HepG2 (cell line): ENCODE results near the gene LMOD1. TPM values are rescaled to one million over a fixed set of nuclear protein-coding genes. Genes with fewer than 3 reads are reported as not detected.

Source experiments
- ATAC-seq: fragments of 200-7000 bp; cut with Tn5 transposase; 3 replicates; pipeline ENCODE4 v1.9.1; 2020; ENCODE audit warnings: mild to moderate bottlenecking, moderate library complexity
- BruUV-seq: library from RNA; stranded (reverse); fragments of 400-500 nt; replicated peaks from 2 replicates; lab custom pipeline; 2021; lab: Mats Ljungman, UMichigan
- CTCF ChIA-PET: fragments of 300-600 bp; formaldehyde crosslinking; extraction: SDS; loops from one replicate; lab custom pipeline; 2021; ENCODE audit warnings: low total read pairs, inconsistent platforms, low intra/inter-chr PET ratio; lab: Yijun Ruan, JAX
- POLR2A ChIA-PET: fragments of 350-600 bp; sonication (Branson Sonifier 250); formaldehyde crosslinking; loops from one replicate; lab custom pipeline; 2020; ENCODE audit warnings: antibody characterized with exemption, inconsistent platforms; lab: Yijun Ruan, JAX
- DNase-seq: peaks from one replicate; pipeline ENCODE4 v3.0.0-alpha.2; 2015; ENCODE audit warnings: low spot score
- FAIRE-seq: peaks from 3 replicates; lab custom pipeline; 2011; peaks lifted over from hg19 to GRCh38; lab: Jason Lieb, UNC
- H2AFZ ChIP-seq: one replicate; pipeline ENCODE4 v1.6.1; 2011; ENCODE audit warnings: low read length, inconsistent platforms
- H3K27ac ChIP-seq: fragments of 300-600 bp; 3 replicates; pipeline ENCODE4 v1.8.0; 2011; ENCODE audit warnings: mixed run types, mild to moderate bottlenecking, mixed read lengths, low read length, inconsistent platforms; ENCODE audit not compliant: insufficient read depth; ENCODE audit errors: extremely low read length
- H3K27me3 ChIP-seq, 2 experiments: fragments of 200-600 bp in 1 of 2; 2 replicates in 1 of 2; 3 replicates in 1 of 2; pipeline versions ENCODE4 v1.6.0 to v1.8.0; 2011; ENCODE audit warnings: low read length in 2 of 2, mild to moderate bottlenecking in 2 of 2, moderate library complexity in 2 of 2, inconsistent platforms in 1 of 2; ENCODE audit not compliant: insufficient read depth in 2 of 2, control insufficient read depth in 1 of 2
- H3K36me3 ChIP-seq, 2 experiments: fragments of 200-600 bp in 1 of 2; replicated peaks in 1 of 2; 2 replicates in 1 of 2; 3 replicates in 1 of 2; pipeline versions ENCODE4 v1.5.1 to v1.8.0; 2011; ENCODE audit warnings: low read length in 2 of 2, inconsistent platforms in 1 of 2; ENCODE audit not compliant: insufficient read depth in 2 of 2, control insufficient read depth in 1 of 2
- H3K4me1 ChIP-seq: 2 replicates; pipeline ENCODE4 v1.5.1; 2012; ENCODE audit warnings: low read length, inconsistent platforms; ENCODE audit not compliant: insufficient read depth
- H3K4me2 ChIP-seq: 2 replicates; pipeline ENCODE4 v1.6.0; 2011; ENCODE audit warnings: low read depth, low read length, inconsistent platforms
- H3K4me3 ChIP-seq, 3 experiments: fragments of 200-600 bp in 1 of 3; sonication (generic), shearing (Covaris generic) in 1 of 3; replicated peaks in 1 of 3; 2 replicates each; pipeline ENCODE4 v1.5.1; 2011 to 2016; ENCODE audit warnings: low read length in 3 of 3, inconsistent platforms in 2 of 3, low read depth in 2 of 3, mild to moderate bottlenecking in 2 of 3, control low read depth in 1 of 3, mixed read lengths in 1 of 3; ENCODE audit not compliant: insufficient read depth in 1 of 3
- H3K79me2 ChIP-seq: one replicate; pipeline ENCODE4 v1.6.1; 2011; ENCODE audit warnings: low read length, inconsistent platforms; ENCODE audit not compliant: insufficient read depth
- H3K9ac ChIP-seq: 2 replicates; pipeline ENCODE4 v1.6.0; 2011; ENCODE audit warnings: mild to moderate bottlenecking, low read depth, low read length, inconsistent platforms; ENCODE audit not compliant: insufficient read depth
- H3K9me3 ChIP-seq: 2 replicates; pipeline ENCODE4 v1.5.1; 2012; ENCODE audit warnings: mild to moderate bottlenecking, low read length
- H4K20me1 ChIP-seq: 2 replicates; pipeline ENCODE4 v1.6.0; 2011; ENCODE audit warnings: inconsistent platforms, mild to moderate bottlenecking, low read length, moderate library complexity; ENCODE audit not compliant: insufficient read depth
- ARID4A ChIP-seq: sonication (generic); formaldehyde crosslinking; IDR thresholded peaks from 2 replicates; pipeline ENCODE4 v1.5.0; 2020; ENCODE audit warnings: mild to moderate bottlenecking, missing genetic modification reagents, borderline replicate concordance
- ELF3 ChIP-seq: IDR thresholded peaks from 2 replicates; pipeline ENCODE4 v1.6.1; 2016; ENCODE audit warnings: missing genetic modification reagents, missing compliant biosample characterization
- IRX3 ChIP-seq: sonication (generic); formaldehyde crosslinking; IDR thresholded peaks from 2 replicates; pipeline ENCODE4 v1.8.1; 2023; ENCODE audit warnings: mild to moderate bottlenecking, low read depth, missing genetic modification reagents, borderline replicate concordance
- JARID2 ChIP-seq: sonication (generic); formaldehyde crosslinking; IDR thresholded peaks from 2 replicates; pipeline ENCODE4 v1.8.1; 2023; ENCODE audit warnings: missing genetic modification reagents, inconsistent platforms; ENCODE audit not compliant: insufficient replicate concordance
- MAFF ChIP-seq: IDR thresholded peaks from 2 replicates; pipeline ENCODE4 v1.6.1; 2011; ENCODE audit warnings: low read depth, low read length, improper control_type of control experiment
- MAFK ChIP-seq, 2 experiments: IDR thresholded peaks in 1 of 2; conservative IDR thresholded peaks in 1 of 2; 2 replicates each; pipeline ENCODE4 v1.6.1; 2011; ENCODE audit warnings: improper control_type of control experiment in 2 of 2, low read length in 2 of 2
- MYC ChIP-seq: sonication (generic); formaldehyde crosslinking; IDR thresholded peaks from 2 replicates; pipeline ENCODE4 v1.9.0; 2021; ENCODE audit warnings: missing genetic modification reagents, borderline replicate concordance
- RBAK ChIP-seq: sonication (generic); formaldehyde crosslinking; IDR thresholded peaks from 2 replicates; pipeline ENCODE4 v1.5.1; 2020; ENCODE audit warnings: mild to moderate bottlenecking, missing genetic modification reagents
- ZFP36L1 ChIP-seq: sonication (generic); formaldehyde crosslinking; IDR thresholded peaks from 2 replicates; pipeline ENCODE4 v1.8.0; 2022; ENCODE audit warnings: mild to moderate bottlenecking, missing genetic modification reagents, moderate library complexity
- ZNF282 ChIP-seq: fragments of 450-650 bp; IDR thresholded peaks from 2 replicates; pipeline ENCODE4 v1.6.1; 2018; ENCODE audit not compliant: partially characterized antibody
- ZNF605 ChIP-seq: sonication (generic); formaldehyde crosslinking; IDR thresholded peaks from 2 replicates; pipeline ENCODE4 v1.8.0; 2022; ENCODE audit warnings: mild to moderate bottlenecking, missing genetic modification reagents
- ZNF629 ChIP-seq: sonication (generic); formaldehyde crosslinking; conservative IDR thresholded peaks from 2 replicates; pipeline ENCODE4 v1.5.0; 2020; ENCODE audit warnings: missing genetic modification reagents
- ZNF7 ChIP-seq: IDR thresholded peaks from 2 replicates; pipeline ENCODE4 v1.6.1; 2016; ENCODE audit warnings: missing biosample characterization, missing genetic modification reagents
- ZNF839 ChIP-seq: sonication (generic); formaldehyde crosslinking; IDR thresholded peaks from 2 replicates; pipeline ENCODE4 v1.4.0; 2020; ENCODE audit warnings: missing genetic modification reagents, mild to moderate bottlenecking, borderline replicate concordance
- WGBS: methylation state at CpG from one replicate; pipeline ENCODE4 v1.1.6; 2017; ENCODE audit warnings: low lambda C conversion rate; 5-methylcytosine and 5-hydroxymethylcytosine counted together
- in situ Hi-C: cut with HindIII; loops from 2 replicates; pipeline ENCODE4 v1.10.0; 2017; ENCODE audit warnings: low pct_unique_long_range_greater_than_20kb; ENCODE audit not compliant: extremely low pct_ligation_motif_present
- intact Hi-C: fragments of 100-400 bp; cut with micrococcal nuclease; formaldehyde crosslinking; loops from one replicate; pipeline ENCODE4 v1.10.0; 2022; ENCODE audit not compliant: unreplicated experiment
- polyA plus RNA-seq, 8 experiments: library from polyadenylated mRNA; depleted of rRNA in 3 of 8; stranded (reverse) in 7 of 8; unstranded in 1 of 8; fragments of >200 nt; fragmentation: Illumina TruSeq in 4 of 8; extraction: Trizol in 4 of 8; gene quantifications; 2 replicates each; pipeline versions ENCODE4 v1.2.1 to v1.2.3, GENCODE V29; 2011 to 2016; ENCODE audit warnings: low read depth in 4 of 8, missing spikeins in 1 of 8, mixed read lengths in 1 of 8; ENCODE audit not compliant: insufficient read depth in 1 of 8
- total RNA-seq, 5 experiments: library from RNA; depleted of rRNA; stranded (reverse); fragments of >200 nt; fragmentation: Illumina TruSeq; extraction: Trizol; gene quantifications; 2 replicates each; pipeline ENCODE4 v1.2.3, GENCODE V29; 2016; ENCODE audit warnings: low read depth in 1 of 5
- TF ChIP-seq, protein P1 (sequence below): sonication (generic); formaldehyde crosslinking; IDR thresholded peaks from 2 replicates; pipeline ENCODE4 v1.8.0; 2022; ENCODE audit warnings: mild to moderate bottlenecking, missing genetic modification reagents, moderate library complexity

The LMOD1 gene
- total and polyA plus RNA-seq, 2 of the 13 experiments (the other 11 are each of a cell fraction or from before 2014, with no cell fraction given), result not detected

DNA sequence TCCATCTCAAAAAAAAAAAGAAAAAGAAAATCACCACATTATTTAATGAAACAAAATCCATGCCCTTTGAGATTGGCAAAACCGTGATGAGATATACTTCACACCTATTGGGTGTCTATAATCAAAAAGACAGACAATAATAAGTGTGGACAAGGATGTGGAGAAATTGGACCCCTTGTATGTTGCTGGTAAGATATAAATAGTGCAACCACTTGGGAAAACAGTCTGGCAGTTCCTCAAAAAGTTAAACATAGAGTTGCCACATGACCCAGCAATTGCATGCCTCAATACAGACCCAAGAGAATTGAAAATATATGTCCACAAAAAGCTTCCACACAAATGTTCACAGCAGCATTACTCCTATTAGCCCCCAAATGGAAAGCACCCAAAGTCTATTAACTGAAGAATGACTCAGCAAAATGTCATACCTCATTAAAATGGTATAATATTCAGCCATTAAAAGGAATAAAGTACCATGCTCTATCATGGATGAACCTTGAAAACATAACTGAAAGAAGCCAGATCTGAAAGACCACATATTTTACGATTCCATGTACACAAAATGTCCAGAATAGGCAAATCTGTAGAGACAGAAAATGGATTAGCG is 24.3 kb downstream of the LMOD1 start:
- intact Hi-C loops (no loop called here), in situ Hi-C loops (no loop called here)
- Histone ChIP-seq H3K36me3 (no peaks in the 10 kb centered on the region), H3K9ac (no peak overlapping the region), H3K4me3 (no peak overlapping the region), H4K20me1 (no peaks in the 10 kb centered on the region), H3K4me2 (no peak overlapping the region), H3K79me2 (no peaks in the 10 kb centered on the region), H3K4me1 (peaks cover 3% of the 10 kb centered on the region), H2AFZ (no peak overlapping the region), H3K27me3 (peaks cover 0 to 8% of the 10 kb centered on the region in 2 experiments; a peak in 2 of 5 replicates), H3K27ac (no peak overlapping the region), H3K9me3 (no peaks in the 10 kb centered on the region)
- CTCF ChIA-PET, result no interaction called here
- POLR2A ChIA-PET, result no interaction called here
- ATAC-seq (no peak), FAIRE-seq (no peak), DNase-seq (no peak)
- no TSS peak for BruUV-seq
- 47% methylated on average over 3 of the region's 3 CpGs for WGBS
- TF ChIP-seq MYC (CRISPR knock-in tag) (no peak), IRX3 (CRISPR knock-in tag) (no peak), ZNF7 (CRISPR knock-in tag) (peak; percentile 83), ARID4A (CRISPR knock-in tag) (no peak), ZFP36L1 (CRISPR knock-in tag) (no peak), ZNF629 (CRISPR knock-in tag) (no peak), ZNF282 (no peak), ZNF839 (CRISPR knock-in tag) (no peak), MAFK (conservative IDR thresholded peaks at IDR 0.05 in 1 of 2, IDR thresholded peaks at IDR 0.05 in 1 of 2; ENCODE audit: low read length in 2 of 2) (peak; percentile 60 to 67), JARID2 (CRISPR knock-in tag) (no peak), MAFF (0 out of 2 replicates have a peak, but pooled peaks have one; percentile 32), RBAK (CRISPR knock-in tag) (no peak), ZNF605 (no peak), ELF3 (CRISPR knock-in tag) (no peak)
- TF ChIP-seq, protein P1, sequence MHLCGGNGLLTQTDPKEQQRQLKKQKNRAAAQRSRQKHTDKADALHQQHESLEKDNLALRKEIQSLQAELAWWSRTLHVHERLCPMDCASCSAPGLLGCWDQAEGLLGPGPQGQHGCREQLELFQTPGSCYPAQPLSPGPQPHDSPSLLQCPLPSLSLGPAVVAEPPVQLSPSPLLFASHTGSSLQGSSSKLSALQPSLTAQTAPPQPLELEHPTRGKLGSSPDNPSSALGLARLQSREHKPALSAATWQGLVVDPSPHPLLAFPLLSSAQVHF (CRISPR knock-in tag), result no peak
